Forelimb muscle (tissue), 1 donor: ENCODE results near the gene PIAS1. TPM values are rescaled to one million over a fixed set of nuclear protein-coding genes. Genes with fewer than 3 reads are reported as not detected.
"Not testable (repeated sequence)": the region's sequence is repeated elsewhere in the genome, so short reads cannot be mapped to it uniquely, and the experiment has no call there.

Experiments
- DNase-seq: peaks from one replicate; pipeline ENCODE4 v3.0.0-alpha.2; 2013; ENCODE audit warnings: low read depth
- polyA plus RNA-seq: library from polyadenylated mRNA; unstranded; fragments of 120-200 nt; gene quantifications from one replicate; pipeline ENCODE4 v1.2.1, GENCODE V29; 2013; ENCODE audit not compliant: insufficient read length

Gene PIAS1
- polyA plus RNA-seq, 1 donor: 31.8 TPM

- DNase-seq: no peak
Observed at GRCh38 chr15:68183616-68184315, 129.7 kb downstream of the PIAS1 start.

- no peak for DNase-seq
Observed at GRCh38 chr15:68184616-68185480, 130.7 kb downstream of the PIAS1 start.

- DNase-seq: no peak
Observed at GRCh38 chr15:68186671-68187397, 132.7 kb downstream of the PIAS1 start.

- peak; percentile 55 for DNase-seq
Observed at GRCh38 chr15:68187559-68187958, 133.4 kb downstream of the PIAS1 start.

- DNase-seq: no peak
Observed at GRCh38 chr15:68188647-68189046, 134.5 kb downstream of the PIAS1 start.

GRCh38 chr15:68190048-68190447, 135.9 kb downstream of the PIAS1 start:
- no peak for DNase-seq

- DNase-seq: no peak
Observed at GRCh38 chr15:68191555-68191954, 137.4 kb downstream of the PIAS1 start.

- DNase-seq: no peak
Observed at GRCh38 chr15:68192117-68192516, 138.0 kb downstream of the PIAS1 start.

- no peak for DNase-seq
Observed at GRCh38 chr15:68192804-68193486, 138.8 kb downstream of the PIAS1 start.

GRCh38 chr15:68195336-68196112, 141.4 kb downstream of the PIAS1 start:
- DNase-seq: no peak

- DNase-seq: no peak
Observed at GRCh38 chr15:68196445-68197169, 142.5 kb downstream of the PIAS1 start.

GRCh38 chr15:68197170-68197492, 143.0 kb downstream of the PIAS1 start:
- no peak for DNase-seq

GRCh38 chr15:68197661-68198437, 143.7 kb downstream of the PIAS1 start:
- DNase-seq: no peak

GRCh38 chr15:68199340-68199739, 145.2 kb downstream of the PIAS1 start:
- DNase-seq: no peak

- no peak for DNase-seq
Observed at GRCh38 chr15:68200016-68200861, 146.1 kb downstream of the PIAS1 start.

- DNase-seq: no peak
Observed at GRCh38 chr15:68201153-68201878, 147.2 kb downstream of the PIAS1 start.

GRCh38 chr15:68201879-68202261, 147.8 kb downstream of the PIAS1 start:
- DNase-seq: no peak

GRCh38 chr15:68202994-68203393, 148.9 kb downstream of the PIAS1 start:
- not testable (repeated sequence) for DNase-seq
